Mesenchymal stem cell (in vitro differentiated cells and primary cell): ENCODE measurements around the gene COL4A2. TPM values are rescaled to one million over a fixed set of nuclear protein-coding genes. Genes with fewer than 3 reads are reported as not detected.

ENCODE experiments used
- DNase-seq: peaks from one replicate; pipeline ENCODE4 v3.0.0-alpha.2; 2013
- H2AFZ ChIP-seq: one replicate; pipeline ENCODE4 v1.6.1; 2013; ENCODE audit warnings: low read depth, mild to moderate bottlenecking, control low read depth, inconsistent platforms, low read length, moderate library complexity
- H2AK5ac ChIP-seq: 2 replicates; pipeline ENCODE4 v1.6.1; 2013; ENCODE audit warnings: low read length, moderate library complexity, mild to moderate bottlenecking, inconsistent platforms; ENCODE audit not compliant: severe bottlenecking
- H2BK120ac ChIP-seq: one replicate; pipeline ENCODE4 v1.6.1; 2013; ENCODE audit warnings: low read depth, mild to moderate bottlenecking, inconsistent platforms, low read length, moderate library complexity
- H2BK12ac ChIP-seq, 2 experiments: one replicate each; pipeline ENCODE4 v1.6.1; 2013; ENCODE audit warnings: inconsistent platforms in 2 of 2, low read length in 2 of 2, mild to moderate bottlenecking in 2 of 2, moderate library complexity in 2 of 2, control low read depth in 1 of 2
- H2BK15ac ChIP-seq: one replicate; pipeline ENCODE4 v1.6.1; 2013; ENCODE audit warnings: mild to moderate bottlenecking, low read depth, inconsistent platforms; ENCODE audit not compliant: poor library complexity, severe bottlenecking
- H2BK5ac ChIP-seq: 2 replicates; pipeline ENCODE4 v1.6.1; 2013; ENCODE audit warnings: low read depth, mild to moderate bottlenecking, low read length, control low read depth, inconsistent platforms; ENCODE audit not compliant: poor library complexity, severe bottlenecking
- H3K14ac ChIP-seq, 2 experiments: one replicate each; pipeline ENCODE4 v1.6.1; 2013; ENCODE audit warnings: inconsistent platforms in 2 of 2, low read length in 2 of 2, control low read depth in 1 of 2, mild to moderate bottlenecking in 1 of 2, moderate library complexity in 1 of 2
- H3K18ac ChIP-seq, 2 experiments: one replicate each; pipeline ENCODE4 v1.6.1; 2013; ENCODE audit warnings: inconsistent platforms in 2 of 2, low read length in 2 of 2, control low read depth in 1 of 2, low read depth in 1 of 2, mild to moderate bottlenecking in 1 of 2
- H3K23ac ChIP-seq, 2 experiments: one replicate each; pipeline ENCODE4 v1.6.1; 2013; ENCODE audit warnings: inconsistent platforms in 2 of 2, low read length in 2 of 2, mild to moderate bottlenecking in 2 of 2, moderate library complexity in 2 of 2, control low read depth in 1 of 2
- H3K27ac ChIP-seq: 2 replicates; pipeline ENCODE4 v1.5.1; 2013; ENCODE audit warnings: mild to moderate bottlenecking, moderate library complexity, low read length, control low read depth, inconsistent platforms; ENCODE audit not compliant: poor library complexity, severe bottlenecking
- H3K27me3 ChIP-seq, 2 experiments: 2 replicates each; pipeline versions ENCODE4 v1.6.1 to v1.7.0; 2013; ENCODE audit warnings: low read length in 2 of 2, mild to moderate bottlenecking in 2 of 2, moderate library complexity in 2 of 2, control low read depth in 1 of 2, inconsistent platforms in 1 of 2; ENCODE audit not compliant: control insufficient read depth in 1 of 2, insufficient read depth in 1 of 2
- H3K36me3 ChIP-seq, 2 experiments: 2 replicates each; pipeline versions ENCODE4 v1.6.1 to v1.7.0; 2013; ENCODE audit warnings: low read length in 2 of 2, control low read depth in 1 of 2, inconsistent platforms in 1 of 2, low read depth in 1 of 2, mild to moderate bottlenecking in 1 of 2; ENCODE audit not compliant: insufficient read depth in 2 of 2, control insufficient read depth in 1 of 2
- H3K4ac ChIP-seq, 2 experiments: one replicate each; pipeline ENCODE4 v1.6.1; 2013; ENCODE audit warnings: inconsistent platforms in 2 of 2, low read length in 2 of 2, mild to moderate bottlenecking in 2 of 2, moderate library complexity in 2 of 2, control low read depth in 1 of 2, low read depth in 1 of 2
- H3K4me1 ChIP-seq: 2 replicates; pipeline ENCODE4 v1.6.1; 2013; ENCODE audit warnings: low read depth, low read length, control low read depth; ENCODE audit not compliant: control insufficient read depth, insufficient read depth
- H3K4me2 ChIP-seq: 2 replicates; pipeline ENCODE4 v1.6.1; 2013; ENCODE audit warnings: low read length, mild to moderate bottlenecking, inconsistent platforms; ENCODE audit not compliant: poor library complexity, severe bottlenecking
- H3K4me3 ChIP-seq, 2 experiments: 2 replicates each; pipeline versions ENCODE4 v1.5.1 to v1.7.0; 2013; ENCODE audit warnings: low read length in 2 of 2, mild to moderate bottlenecking in 2 of 2, control low read depth in 1 of 2, low read depth in 1 of 2; ENCODE audit not compliant: insufficient read depth in 1 of 2
- H3K79me1 ChIP-seq: replicated peaks from 2 replicates; pipeline ENCODE4 v1.6.1; 2013; ENCODE audit warnings: mild to moderate bottlenecking, control low read depth, low read length, inconsistent platforms; ENCODE audit not compliant: poor library complexity, severe bottlenecking
- H3K9ac ChIP-seq: 2 replicates; pipeline ENCODE4 v1.7.0; 2013; ENCODE audit warnings: mild to moderate bottlenecking, low read length, moderate library complexity
- H3K9me3 ChIP-seq: 2 replicates; pipeline ENCODE4 v1.7.0; 2013; ENCODE audit warnings: mild to moderate bottlenecking, low read length; ENCODE audit not compliant: control insufficient read depth
- H4K8ac ChIP-seq: one replicate; pipeline ENCODE4 v1.6.1; 2013; ENCODE audit warnings: inconsistent platforms, mild to moderate bottlenecking, low read length, moderate library complexity
- H4K91ac ChIP-seq: one replicate; pipeline ENCODE4 v1.6.1; 2013; ENCODE audit warnings: mild to moderate bottlenecking, low read length, inconsistent platforms
- WGBS: methylation state at CpG from one replicate; pipeline ENCODE4 v1.1.7; 2013; ENCODE audit warnings: mixed read lengths; 5-methylcytosine and 5-hydroxymethylcytosine counted together
- small RNA-seq: library from polyadenylated mRNA; stranded (forward); fragments of <200 nt; extraction: miRNeasy Mini kit (QIAGEN cat#:217004); gene quantifications from one replicate; pipeline ENCODE3, GENCODE V24; 2013; ENCODE audit warnings: low read depth

COL4A2 gene

DNA sequence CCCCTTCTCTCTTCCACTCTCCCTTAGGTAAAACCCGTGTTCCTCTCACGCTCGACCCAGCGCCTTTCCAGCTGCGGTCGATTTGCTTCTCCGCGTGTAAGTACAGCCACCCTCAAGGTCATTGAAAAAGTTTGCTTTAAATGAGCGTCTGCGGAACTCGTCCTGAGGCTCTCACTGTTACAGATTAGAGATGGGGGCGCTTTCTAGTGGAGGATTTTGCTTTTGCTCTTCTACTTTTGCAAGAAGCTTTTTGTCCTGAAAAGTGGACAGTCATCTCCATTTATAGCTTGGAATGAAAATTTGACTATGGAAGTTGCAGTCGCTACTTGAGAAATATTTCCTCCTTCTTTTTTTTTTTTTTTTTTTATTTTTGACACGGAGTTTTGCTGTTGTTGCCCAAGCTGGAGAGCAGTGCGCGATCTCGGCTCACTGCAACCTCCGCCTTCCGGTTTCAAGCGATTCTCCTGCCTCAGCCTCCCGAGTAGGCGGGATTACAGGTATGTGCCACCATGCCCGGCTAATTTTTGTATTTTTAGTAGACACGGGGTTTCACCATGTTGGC lies 255.0 kb downstream of the COL4A2 start:
- Histone ChIP-seq H3K18ac (peak overlapping the region in 1 of 2 experiments; percentile 84), H2BK12ac (peak overlapping the region in 1 of 2 experiments; percentile 2), H3K4me3 (peak overlapping the region; percentile 73 to 92), H3K23ac (no peak overlapping the region), H4K91ac (peak overlapping the region; percentile 58), H3K9me3 (peaks cover 2% of the 10 kb centered on the region), H3K36me3 (peaks cover 0 to 3% of the 10 kb centered on the region in 2 experiments), H3K27me3 (no peaks in the 10 kb centered on the region), H3K4me1 (peaks cover 10% of the 10 kb centered on the region), H3K14ac (no peak overlapping the region), H3K4me2 (peak overlapping the region; percentile 97), H2BK120ac (no peak overlapping the region), H2BK5ac (no peak overlapping the region), H3K27ac (peak overlapping the region; percentile 44), H3K9ac (peak overlapping the region; percentile 90), H3K4ac (peak overlapping the region in 1 of 2 experiments; percentile 35), H2AFZ (no peak overlapping the region), H2AK5ac (no peak overlapping the region), H4K8ac (no peak overlapping the region), H3K79me1 (peaks cover 5% of the 10 kb centered on the region), H2BK15ac (peak overlapping the region; percentile 87)
- WGBS = 30% methylated on average over 23 of the region's 24 CpGs
- no peak for DNase-seq

Small RNA genes lying within 50 kb of the gene (small RNA-seq; reads per million reads assigned to genes)
- not detected for gene MIR8073
